T follicular helper cell (primary cell): Measurements from ENCODE around the gene RPL18.

ENCODE experiments used
- DNase-seq: peaks from one replicate; pipeline ENCODE4 v3.0.0-alpha.2; 2020; ENCODE audit warnings: low read depth

The RPL18 gene

GRCh38 chr19:48614436-48615230, 4.3 kb downstream of the RPL18 start, which contains the start of gene FAM83E:
FAM83E (minus strand) TSS chr19:48615076; CDS start chr19:48613372, 1,704 bp downstream.
- DNase-seq: no peak

DNA sequence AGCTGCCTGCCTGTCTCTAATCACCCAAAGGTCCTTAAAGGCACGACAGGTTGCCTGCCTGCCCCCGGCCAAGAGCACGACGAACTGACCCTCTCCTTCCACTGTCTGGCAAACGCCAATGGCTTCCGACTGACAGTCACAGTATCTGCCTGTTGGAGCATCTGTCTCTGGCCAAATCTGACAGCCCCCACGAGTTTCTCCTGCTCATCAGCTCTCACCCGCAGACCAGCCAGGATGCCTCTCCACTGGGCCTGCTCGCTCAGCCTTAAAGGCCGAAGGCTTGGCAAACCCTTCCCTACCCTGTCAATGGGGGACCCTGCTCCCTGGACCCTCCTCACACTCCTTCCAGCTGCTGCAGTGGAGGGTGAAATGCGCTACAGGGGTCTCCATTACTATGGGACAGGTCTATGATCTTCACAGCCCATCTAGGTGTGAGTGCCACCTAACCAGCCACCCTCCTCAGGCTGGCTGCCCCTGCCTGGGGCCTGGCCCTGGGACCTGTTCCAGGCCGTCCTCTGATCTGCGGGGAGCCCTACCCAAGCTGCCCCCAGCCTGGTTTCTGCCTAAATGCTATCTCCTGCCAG, 5.0 kb downstream of the RPL18 start:
- DNase-seq: no peak

- no peak for DNase-seq
Measured at GRCh38 chr19:48613024-48613851, 5.7 kb downstream of the RPL18 start.

DNA sequence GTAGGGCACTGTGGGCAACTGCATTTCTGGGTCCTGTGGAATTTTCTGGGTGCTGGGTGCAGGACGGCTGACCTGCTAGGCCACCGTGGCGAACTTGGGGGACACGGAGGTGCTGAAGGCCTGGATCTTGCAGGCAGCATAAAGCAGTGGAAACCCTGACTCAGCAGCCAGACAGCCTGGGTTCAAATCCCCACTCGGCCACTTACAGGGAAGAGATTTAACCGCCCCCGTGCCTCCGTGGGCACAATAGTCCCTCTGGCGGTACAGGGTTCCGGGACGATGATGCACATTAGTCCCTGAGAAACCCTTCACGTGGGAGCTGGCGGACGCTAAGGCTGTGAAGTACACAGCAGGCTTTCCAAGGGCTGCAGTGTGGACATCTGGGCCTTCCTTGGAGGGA, 7.1 kb downstream of the RPL18 start:
- no peak for DNase-seq

DNA sequence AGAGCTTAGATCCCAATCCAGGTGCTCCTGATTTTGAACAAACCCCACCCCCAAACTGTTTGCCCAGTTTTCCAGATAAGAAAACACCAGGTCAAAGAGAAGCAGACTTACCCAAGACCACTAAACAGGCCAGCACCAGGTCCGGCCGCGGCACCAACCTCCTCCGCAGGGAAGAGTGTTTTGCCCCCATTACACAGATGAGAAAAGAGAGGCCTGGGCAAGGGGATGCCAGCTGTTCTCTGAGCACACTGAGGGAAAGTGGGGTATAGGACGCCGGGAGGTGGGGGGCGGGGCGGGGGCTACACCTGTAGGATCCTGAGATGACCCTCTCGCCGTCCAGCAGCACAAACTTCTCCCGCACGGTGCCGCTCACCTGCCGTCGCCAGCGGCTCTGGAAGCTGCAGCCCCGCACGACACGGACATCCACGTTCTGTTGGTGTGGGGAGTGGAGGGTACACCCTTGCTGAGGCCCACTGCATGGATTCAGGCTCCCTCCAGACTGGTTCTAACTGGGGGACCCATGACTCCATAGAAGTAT, 9.3 kb downstream of the RPL18 start:
- no peak for DNase-seq

GRCh38 chr19:48608798-48609263, 10.1 kb downstream of the RPL18 start:
- DNase-seq: peak; percentile 34

GRCh38 chr19:48607359-48607755, 11.6 kb downstream of the RPL18 start:
- DNase-seq: no peak

DNA sequence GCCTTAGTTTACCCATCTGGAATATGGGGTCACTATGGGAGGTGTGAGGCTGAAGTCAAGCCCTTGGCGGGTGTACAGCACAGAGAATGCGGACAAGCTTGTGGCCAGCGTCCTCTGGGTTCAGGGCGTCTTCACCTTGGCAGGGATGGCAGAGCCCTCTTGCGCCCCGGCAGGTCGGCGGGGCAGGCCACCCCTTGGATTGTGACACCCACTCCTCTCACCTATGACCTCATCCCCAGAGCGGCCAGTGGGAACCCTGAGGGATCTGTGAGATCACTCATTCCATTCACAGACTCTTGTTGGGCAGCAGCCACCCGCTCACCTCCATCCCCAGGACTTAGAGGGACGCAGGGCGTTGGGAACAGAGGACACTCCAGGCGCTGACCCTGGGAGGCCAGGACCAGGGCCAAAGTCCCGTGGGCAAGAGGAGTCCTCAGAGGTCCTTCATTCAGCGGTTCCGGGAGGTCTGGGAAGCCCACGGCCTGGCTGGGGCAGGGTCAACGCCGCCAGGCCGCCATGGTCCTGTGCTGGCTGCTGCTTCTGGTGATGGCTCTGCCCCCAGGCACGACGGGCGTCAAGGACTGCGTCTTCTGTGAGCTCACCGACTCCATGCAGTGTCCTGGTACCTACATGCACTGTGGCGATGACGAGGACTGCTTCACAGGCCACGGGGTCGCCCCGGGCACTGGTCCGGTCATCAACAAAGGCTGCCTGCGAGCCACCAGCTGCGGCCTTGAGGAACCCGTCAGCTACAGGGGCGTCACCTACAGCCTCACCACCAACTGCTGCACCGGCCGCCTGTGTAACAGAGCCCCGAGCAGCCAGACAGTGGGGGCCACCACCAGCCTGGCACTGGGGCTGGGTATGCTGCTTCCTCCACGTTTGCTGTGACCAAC, 12.3 kb downstream of the RPL18 start, which contains the start of gene SPACA4:
TSS of gene SPACA4 (plus strand) at position 280 of the 896 bp plus-strand sequence. CDS start at position 517, 237 bp downstream.
- no peak for DNase-seq

DNA sequence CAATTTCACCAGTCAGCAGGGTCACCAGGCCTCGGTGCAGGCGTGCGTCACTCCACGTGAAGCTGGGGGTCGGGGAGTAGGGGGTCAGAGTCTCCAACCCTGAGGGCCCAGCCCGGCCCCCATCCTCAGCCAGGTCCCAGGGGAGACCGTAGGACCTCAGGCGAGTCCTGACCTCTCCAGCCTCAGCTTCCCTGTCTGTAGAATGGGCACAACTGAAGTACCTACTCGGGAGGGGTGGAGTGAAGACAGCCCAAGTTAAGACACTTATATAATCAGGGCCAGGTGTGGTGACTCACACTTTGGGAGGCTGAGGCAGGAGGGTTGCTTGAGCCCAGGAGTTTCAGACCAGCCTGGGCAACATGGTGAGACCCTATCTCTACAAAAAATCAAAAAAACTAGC, 15.1 kb downstream of the RPL18 start:
- no peak for DNase-seq

GRCh38 chr19:48603449-48603848, 15.5 kb downstream of the RPL18 start:
- DNase-seq: no peak

DNA sequence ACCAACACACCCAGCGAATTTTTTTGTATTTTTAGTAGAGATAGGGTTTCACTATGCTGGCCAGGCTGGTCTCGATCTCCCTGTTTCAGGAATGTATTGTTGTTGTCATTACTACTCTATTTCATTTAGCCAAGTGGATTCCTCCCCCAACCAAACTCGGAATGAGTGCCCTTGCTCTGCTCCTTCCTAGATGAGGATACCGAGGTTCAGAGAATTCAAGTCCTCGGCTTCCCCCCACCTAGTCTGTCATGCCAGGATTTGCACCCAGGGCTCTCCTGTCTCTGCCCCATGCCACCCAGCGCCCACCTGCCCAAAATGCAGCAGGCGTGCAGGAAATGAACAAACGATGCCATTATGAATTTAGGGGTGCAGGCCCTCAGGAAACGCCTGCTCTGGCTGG, 16.0 kb downstream of the RPL18 start:
- DNase-seq: no peak

DNA sequence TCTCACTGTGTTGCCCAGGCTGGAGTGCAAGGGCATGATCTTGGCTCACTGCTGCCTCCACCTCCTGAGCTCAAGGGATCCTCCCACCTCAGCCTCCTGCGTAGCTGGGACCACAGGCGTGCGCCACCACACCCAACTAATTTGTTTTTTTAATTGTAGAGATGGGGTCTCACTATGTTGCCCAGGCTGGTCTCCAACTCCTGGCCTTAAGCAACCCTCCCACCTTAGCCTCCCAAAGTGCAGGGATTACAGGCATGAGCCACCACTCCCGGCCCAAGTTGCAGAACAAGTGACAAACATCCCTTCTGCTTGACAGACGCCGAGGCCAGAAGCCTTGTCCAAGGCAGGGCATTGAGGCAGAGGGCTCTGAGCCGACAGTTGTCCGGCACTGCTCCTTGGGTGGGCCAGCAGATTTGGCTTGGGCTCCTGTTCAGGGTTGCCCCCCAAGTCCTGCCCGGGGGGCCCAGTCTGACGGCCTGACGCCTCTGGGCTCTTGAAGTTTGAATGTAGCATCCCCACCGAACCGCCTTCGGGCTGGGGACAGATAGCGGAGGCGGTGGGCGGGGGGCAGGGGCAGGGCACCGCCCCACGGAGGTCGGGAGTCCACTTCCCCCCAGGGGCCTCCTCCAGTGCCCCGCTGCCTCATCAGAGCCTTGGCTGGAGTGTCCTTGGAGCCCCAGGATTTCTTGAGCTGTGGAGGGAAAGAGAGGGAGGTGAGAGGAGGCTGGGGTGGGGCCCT, 18.1 kb downstream of the RPL18 start:
- DNase-seq: no peak

- DNase-seq: no peak
Measured at GRCh38 chr19:48598996-48599700, 19.8 kb downstream of the RPL18 start.

GRCh38 chr19:48596679-48597465, 22.1 kb downstream of the RPL18 start:
- peak; percentile 33 for DNase-seq

DNA sequence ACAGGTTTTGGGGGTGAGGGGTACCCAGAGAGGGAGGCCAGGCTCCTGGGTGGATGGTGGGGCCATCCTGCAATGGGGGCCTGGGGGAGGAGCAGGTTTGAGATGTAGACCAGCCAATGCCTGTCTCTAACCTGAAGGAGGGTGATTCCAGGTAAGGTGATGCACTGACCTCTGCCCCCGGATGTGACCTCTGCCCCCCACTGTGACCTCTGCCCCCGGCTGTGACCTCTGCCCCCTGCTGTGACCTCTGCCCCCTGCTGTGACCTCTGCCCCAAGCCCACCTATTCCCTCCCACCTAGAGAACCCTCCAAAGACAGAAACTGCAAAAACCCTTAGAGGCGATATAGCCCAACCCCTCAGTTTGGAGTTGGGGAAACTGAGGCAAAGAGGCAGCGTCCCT, 22.7 kb downstream of the RPL18 start:
- no peak for DNase-seq

- DNase-seq: no peak
Measured at GRCh38 chr19:48595833-48596232, 23.1 kb downstream of the RPL18 start.

DNA sequence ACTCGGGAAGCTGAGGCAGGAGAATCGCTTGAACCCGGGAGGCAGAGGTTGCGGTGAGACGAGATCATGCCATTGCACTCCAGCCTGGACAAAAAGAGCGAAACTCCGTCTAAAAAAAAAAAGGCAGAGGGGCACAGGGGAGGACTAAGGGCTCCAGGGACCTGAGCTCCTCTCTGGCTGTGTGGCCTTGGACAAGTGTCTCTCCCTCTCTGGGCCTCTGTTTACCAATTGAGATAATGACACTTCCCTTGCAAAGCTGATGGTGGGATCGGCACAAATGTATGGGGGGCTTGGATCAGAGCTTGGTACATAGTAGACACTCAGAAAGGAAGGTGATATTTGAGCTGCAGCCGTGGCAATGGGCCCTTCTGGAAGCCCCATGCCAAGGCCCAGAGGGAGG, 23.8 kb downstream of the RPL18 start:
- no peak for DNase-seq

DNA sequence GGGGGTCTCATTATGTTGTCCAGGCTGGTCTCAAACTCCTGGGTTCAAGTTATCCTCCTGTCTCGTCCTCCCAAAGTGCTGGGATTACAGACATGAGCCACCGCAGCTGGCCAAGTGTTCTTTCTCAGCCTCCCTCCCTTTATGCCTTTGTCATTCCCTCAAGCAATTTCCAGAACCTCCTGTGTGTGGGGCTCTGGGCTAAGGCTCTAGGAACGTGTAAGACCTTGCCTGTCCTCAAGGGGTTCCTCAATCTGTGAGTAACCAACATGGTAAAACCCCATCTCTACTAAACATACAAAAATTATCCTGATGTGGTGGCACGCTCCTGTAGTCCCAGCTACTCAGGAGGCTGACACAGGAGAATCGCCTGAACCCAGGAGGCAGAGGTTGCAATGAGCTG, 28.0 kb downstream of the RPL18 start:
- DNase-seq: no peak
